GM12878 (cell line): ENCODE results near the gene BARD1. TPM values are rescaled to one million over a fixed set of nuclear protein-coding genes. Genes with fewer than 3 reads are reported as not detected.

ENCODE experiments used
- ATF3 ChIP-seq: IDR thresholded peaks from 2 replicates; pipeline ENCODE4 v1.6.1; 2011; ENCODE audit warnings: low read depth, mild to moderate bottlenecking, low read length, moderate library complexity, borderline replicate concordance; ENCODE audit errors: extremely low read depth
- ATF7 ChIP-seq: fragments of 450-650 bp; IDR thresholded peaks from 2 replicates; pipeline ENCODE4 v1.6.1; 2016; ENCODE audit warnings: low read depth, mild to moderate bottlenecking
- BACH1 ChIP-seq: fragments of 450-650 bp; IDR thresholded peaks from 2 replicates; pipeline ENCODE4 v1.6.1; 2017; ENCODE audit warnings: mild to moderate bottlenecking, borderline replicate concordance
- CEBPB ChIP-seq, 2 experiments: fragments of 150-350 bp in 1 of 2; IDR thresholded peaks; 2 replicates each; pipeline ENCODE4 v1.6.1; 2012 to 2014; ENCODE audit warnings: low read depth in 2 of 2, low read length in 2 of 2, borderline replicate concordance in 1 of 2, inconsistent platforms in 1 of 2
- CHD1 ChIP-seq: IDR thresholded peaks from 2 replicates; pipeline ENCODE4 v1.6.1; 2012; ENCODE audit warnings: low read depth, low read length, improper control_type of control experiment
- E2F4 ChIP-seq: IDR thresholded peaks from 2 replicates; pipeline ENCODE4 v1.6.1; 2012; ENCODE audit warnings: low read depth, low read length, improper control_type of control experiment
- ETV6 ChIP-seq, 2 experiments: fragments of 450-650 bp in 1 of 2; IDR thresholded peaks in 1 of 2; conservative IDR thresholded peaks in 1 of 2; 2 replicates each; pipeline ENCODE4 v1.6.1; 2014; ENCODE audit warnings: antibody characterized with exemption in 1 of 2, borderline replicate concordance in 1 of 2, low read depth in 1 of 2, mild to moderate bottlenecking in 1 of 2, moderate library complexity in 1 of 2
- FOXM1 ChIP-seq: IDR thresholded peaks from 2 replicates; pipeline ENCODE4 v1.6.1; 2012; ENCODE audit warnings: low read depth, mild to moderate bottlenecking, inconsistent platforms, low read length, moderate library complexity
- HDGF ChIP-seq: fragments of 450-650 bp; IDR thresholded peaks from 2 replicates; pipeline ENCODE4 v1.6.1; 2016; ENCODE audit warnings: antibody characterized with exemption
- IRF5 ChIP-seq: fragments of 450-650 bp; IDR thresholded peaks from 2 replicates; pipeline ENCODE4 v1.6.1; 2017; ENCODE audit warnings: borderline replicate concordance
- JUNB ChIP-seq: IDR thresholded peaks from 2 replicates; pipeline ENCODE4 v1.6.1; 2016; ENCODE audit warnings: antibody characterized with exemption, mild to moderate bottlenecking
- KDM1A ChIP-seq: fragments of 200-600 bp; sonication (generic); IDR thresholded peaks from 2 replicates; pipeline ENCODE4 v1.6.1; 2016; ENCODE audit warnings: borderline replicate concordance
- MEF2A ChIP-seq: IDR thresholded peaks from 2 replicates; pipeline ENCODE4 v1.6.1; 2011; ENCODE audit warnings: low read depth, mild to moderate bottlenecking, low read length, moderate library complexity; ENCODE audit not compliant: insufficient read depth
- NFIC ChIP-seq: IDR thresholded peaks from 2 replicates; pipeline ENCODE4 v1.6.1; 2012; ENCODE audit warnings: low read depth, mild to moderate bottlenecking, inconsistent platforms, low read length, moderate library complexity
- NR2C1 ChIP-seq: fragments of 450-650 bp; IDR thresholded peaks from 2 replicates; pipeline ENCODE4 v1.6.1; 2017; ENCODE audit warnings: antibody characterized with exemption, mild to moderate bottlenecking, moderate library complexity
- NR2C2 ChIP-seq: IDR thresholded peaks from 2 replicates; pipeline ENCODE4 v1.6.1; 2011; ENCODE audit warnings: borderline replicate concordance, low read depth; ENCODE audit not compliant: control insufficient read depth, insufficient read length
- RB1 ChIP-seq: fragments of 450-650 bp; formaldehyde crosslinking; IDR thresholded peaks from 2 replicates; pipeline ENCODE4 v1.6.1; 2017; ENCODE audit warnings: mild to moderate bottlenecking, borderline replicate concordance
- RCOR1 ChIP-seq: conservative IDR thresholded peaks from 2 replicates; pipeline ENCODE4 v1.6.1; 2012; ENCODE audit warnings: low read depth, low read length, improper control_type of control experiment
- SMAD1 ChIP-seq: fragments of 450-650 bp; IDR thresholded peaks from 2 replicates; pipeline ENCODE4 v1.6.1; 2018; ENCODE audit warnings: mild to moderate bottlenecking, low read depth; ENCODE audit not compliant: partially characterized antibody
- STAT3 ChIP-seq: IDR thresholded peaks from 2 replicates; pipeline ENCODE4 v1.6.1; 2011; ENCODE audit warnings: low read depth, low read length, improper control_type of control experiment
- SUPT20H ChIP-seq: IDR thresholded peaks from 2 replicates; pipeline ENCODE4 v1.6.1; 2011; ENCODE audit warnings: low read depth, mild to moderate bottlenecking, low read length, moderate library complexity, borderline replicate concordance; ENCODE audit not compliant: control insufficient read depth
- WRNIP1 ChIP-seq: IDR thresholded peaks from 2 replicates; pipeline ENCODE4 v1.6.1; 2011; ENCODE audit warnings: low read depth, low read length, improper control_type of control experiment, borderline replicate concordance
- ZBTB4 ChIP-seq: fragments of 450-650 bp; formaldehyde crosslinking; IDR thresholded peaks from 2 replicates; pipeline ENCODE4 v1.4.0; 2022; ENCODE audit warnings: mild to moderate bottlenecking, moderate library complexity
- polyA plus RNA-seq, 11 experiments: library from polyadenylated mRNA; depleted of rRNA in 4 of 11; unstranded in 6 of 11; stranded (reverse) in 5 of 11; fragments of >200 nt; fragmentation: Nextera tagmentation in 4 of 11; fragmentation: Illumina TruSeq in 1 of 11; extraction: Ambion mirVana in 4 of 11; extraction: Trizol in 1 of 11; gene quantifications; 1 replicate in 1 of 11; 2 replicates in 10 of 11; pipeline versions ENCODE4 v1.2.1 to v1.2.3, GENCODE V29; 2011 to 2016; ENCODE audit warnings: inconsistent platforms in 2 of 11, missing spikeins in 2 of 11, low read depth in 1 of 11
- total RNA-seq, 4 experiments: library from RNA; depleted of rRNA in 3 of 4; stranded (reverse); fragments of >200 nt in 3 of 4; fragmentation: Illumina TruSeq in 1 of 4; extraction: Trizol in 1 of 4; gene quantifications; 2 replicates each; pipeline versions ENCODE4 v1.2.1 to v1.2.3, GENCODE V29; 2013 to 2021

BARD1 gene
- total and polyA plus RNA-seq, 10 of the 15 experiments (the other 5 are each of a cell fraction or from before 2014, with no cell fraction given): 15.3 to 45.7 (median 31.6) TPM

GRCh38 chr2:214809751-214810564 lies 475 bp upstream of the BARD1 start (continued):
- TF ChIP-seq E2F4 (no peak), ZBTB4 (CRISPR knock-in tag) (no peak), RCOR1 (no peak), STAT3 (no peak), RB1 (no peak), KDM1A (no peak), WRNIP1 (no peak), HDGF (0 out of 2 replicates have a peak, but pooled peaks have one; percentile 12), JUNB (no peak), NR2C1 (no peak), NR2C2 (no peak), ETV6 (conservative IDR thresholded peaks at IDR 0.05 in 1 of 2, IDR thresholded peaks at IDR 0.05 in 1 of 2; ENCODE audit: borderline replicate concordance in 1 of 2, low read depth in 1 of 2) (no peak), CHD1 (no peak), MEF2A (0 out of 2 replicates have a peak, but pooled peaks have one; percentile 57), FOXM1 (no peak), BACH1 (0 out of 2 replicates have a peak, but pooled peaks have one; percentile 34), ATF7 (no peak), SMAD1 (no peak), NFIC (no peak), ATF3 (peak; percentile 4; the same call in 1 of the 2 replicates), IRF5 (no peak), SUPT20H (no peak), CEBPB (IDR thresholded peaks at IDR 0.05; ENCODE audit: borderline replicate concordance in 1 of 2, low read depth in 2 of 2, low read length in 2 of 2) (no peak)
